HepG2 (cell line): ENCODE measurements around the gene SLC36A1.

Experiments used
- ATF6 ChIP-seq: sonication (generic); formaldehyde crosslinking; conservative IDR thresholded peaks from 2 replicates; pipeline ENCODE4 v1.4.0; 2020; ENCODE audit warnings: missing genetic modification reagents
- BCLAF1 ChIP-seq: fragments of 450-650 bp; IDR thresholded peaks from 2 replicates; pipeline ENCODE4 v1.6.1; 2017; ENCODE audit warnings: mild to moderate bottlenecking
- BRCA1 ChIP-seq: sonication (generic); formaldehyde crosslinking; IDR thresholded peaks from 2 replicates; pipeline ENCODE4 v1.4.0; 2020; ENCODE audit warnings: missing genetic modification reagents
- CTCF ChIP-seq: sonication (generic); formaldehyde crosslinking; IDR thresholded peaks from 2 replicates; pipeline ENCODE4 v1.5.0; 2020; ENCODE audit warnings: mild to moderate bottlenecking, missing genetic modification reagents, moderate library complexity
- GTF2F1 ChIP-seq: fragments of 150-350 bp; IDR thresholded peaks from 2 replicates; pipeline ENCODE4 v1.6.1; 2014; ENCODE audit warnings: low read length
- HNRNPL ChIP-seq: fragments of 200-400 bp; formaldehyde crosslinking; IDR thresholded peaks from 2 replicates; pipeline ENCODE4 v1.6.1; 2017; ENCODE audit warnings: mild to moderate bottlenecking, low read depth, low read length
- JUN ChIP-seq: sonication (generic); formaldehyde crosslinking; IDR thresholded peaks from 2 replicates; pipeline ENCODE4 v1.4.0; 2020; ENCODE audit warnings: mild to moderate bottlenecking, missing genetic modification reagents
- MAFF ChIP-seq: IDR thresholded peaks from 2 replicates; pipeline ENCODE4 v1.6.1; 2011; ENCODE audit warnings: low read depth, low read length, improper control_type of control experiment
- NCOA2 ChIP-seq: sonication (generic); formaldehyde crosslinking; IDR thresholded peaks from 2 replicates; pipeline ENCODE4 v1.8.0; 2022; ENCODE audit warnings: inconsistent platforms
- NFAT5 ChIP-seq: sonication (generic); formaldehyde crosslinking; IDR thresholded peaks from 2 replicates; pipeline ENCODE4 v1.4.0; 2020; ENCODE audit warnings: missing genetic modification reagents
- PLSCR1 ChIP-seq: sonication (generic); formaldehyde crosslinking; IDR thresholded peaks from 2 replicates; pipeline ENCODE4 v1.5.0; 2020; ENCODE audit warnings: missing genetic modification reagents, mild to moderate bottlenecking, borderline replicate concordance
- SIN3A ChIP-seq: IDR thresholded peaks from 2 replicates; pipeline ENCODE4 v1.6.1; 2011; ENCODE audit warnings: low read depth, mild to moderate bottlenecking, control low read depth, low read length, borderline replicate concordance
- ZNF704 ChIP-seq: sonication (generic); formaldehyde crosslinking; IDR thresholded peaks from 2 replicates; pipeline ENCODE4 v1.8.1; 2023; ENCODE audit warnings: mild to moderate bottlenecking, inconsistent platforms, moderate library complexity, missing genetic modification reagents, borderline replicate concordance
- ZNF850 ChIP-seq: sonication (generic); formaldehyde crosslinking; conservative IDR thresholded peaks from 2 replicates; pipeline ENCODE4 v1.9.0; 2021; ENCODE audit warnings: mild to moderate bottlenecking, missing genetic modification reagents

- TF ChIP-seq MAFF (no peak), HNRNPL (no peak), CTCF (CRISPR knock-in tag) (no peak), NCOA2 (CRISPR knock-in tag) (no peak), ZNF704 (CRISPR knock-in tag) (no peak), BRCA1 (no peak), PLSCR1 (no peak), BCLAF1 (no peak), GTF2F1 (no peak), ATF6 (CRISPR knock-in tag) (no peak), SIN3A (no peak), NFAT5 (CRISPR knock-in tag) (no peak), JUN (CRISPR knock-in tag) (no peak), ZNF850 (CRISPR knock-in tag) (no peak)
These were observed 29.7 kb downstream of the SLC36A1 start for GRCh38 chr5:151477101-151477500.
